ENCODE results near the gene NDFIP2.
"Not testable (repeated sequence)": the region's sequence is repeated elsewhere in the genome, so short reads cannot be mapped to it uniquely, and the experiment has no call there.

NDFIP2 gene

DNA sequence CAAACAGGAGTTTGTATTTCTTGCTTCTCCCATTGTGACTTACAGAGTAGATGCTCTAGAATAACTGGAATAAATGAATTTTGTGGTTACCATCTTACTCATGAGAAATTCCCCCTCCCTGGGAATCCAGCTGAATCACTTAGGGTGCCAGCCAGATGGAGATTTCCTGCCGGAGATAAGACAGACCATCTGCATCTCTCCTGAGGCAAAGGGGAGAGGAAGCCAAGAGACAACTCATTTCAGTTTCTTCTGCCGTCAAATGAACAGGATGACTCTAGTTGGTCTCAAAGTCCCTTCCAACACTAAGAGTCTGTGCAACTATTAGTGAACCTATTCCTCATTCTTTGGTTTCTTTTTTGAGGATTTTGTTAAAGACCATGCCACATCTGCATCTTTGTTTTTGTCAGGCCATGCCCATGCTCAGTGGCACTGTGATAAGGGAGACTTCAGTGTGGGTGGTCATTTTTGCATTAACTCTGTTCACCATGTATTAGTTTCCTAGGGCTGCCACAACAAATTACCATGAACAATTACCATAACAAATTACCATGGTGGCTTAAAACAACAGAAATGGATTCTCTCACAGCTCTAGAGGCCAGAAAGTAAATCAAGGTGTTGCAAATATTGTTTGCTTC, 112.8 kb downstream of the NDFIP2 start:
- DNase-seq, result no peak
- Histone ChIP-seq H3K36me3 (no peaks in the 10 kb centered on the region), H3K27ac (no peak overlapping the region), H3K9me3 (ENCODE audit: severe bottlenecking) (no peaks in the 10 kb centered on the region), H3K4me3 (ENCODE audit: low read depth, low read length) (no peak overlapping the region), H3K27me3 (ENCODE audit: insufficient read depth, low read depth, severe bottlenecking) (no peaks in the 10 kb centered on the region)
- TF ChIP-seq, protein P1, sequence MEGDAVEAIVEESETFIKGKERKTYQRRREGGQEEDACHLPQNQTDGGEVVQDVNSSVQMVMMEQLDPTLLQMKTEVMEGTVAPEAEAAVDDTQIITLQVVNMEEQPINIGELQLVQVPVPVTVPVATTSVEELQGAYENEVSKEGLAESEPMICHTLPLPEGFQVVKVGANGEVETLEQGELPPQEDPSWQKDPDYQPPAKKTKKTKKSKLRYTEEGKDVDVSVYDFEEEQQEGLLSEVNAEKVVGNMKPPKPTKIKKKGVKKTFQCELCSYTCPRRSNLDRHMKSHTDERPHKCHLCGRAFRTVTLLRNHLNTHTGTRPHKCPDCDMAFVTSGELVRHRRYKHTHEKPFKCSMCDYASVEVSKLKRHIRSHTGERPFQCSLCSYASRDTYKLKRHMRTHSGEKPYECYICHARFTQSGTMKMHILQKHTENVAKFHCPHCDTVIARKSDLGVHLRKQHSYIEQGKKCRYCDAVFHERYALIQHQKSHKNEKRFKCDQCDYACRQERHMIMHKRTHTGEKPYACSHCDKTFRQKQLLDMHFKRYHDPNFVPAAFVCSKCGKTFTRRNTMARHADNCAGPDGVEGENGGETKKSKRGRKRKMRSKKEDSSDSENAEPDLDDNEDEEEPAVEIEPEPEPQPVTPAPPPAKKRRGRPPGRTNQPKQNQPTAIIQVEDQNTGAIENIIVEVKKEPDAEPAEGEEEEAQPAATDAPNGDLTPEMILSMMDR (IDR thresholded peaks at IDR 0.05; ENCODE audit: low read depth, low read length), result no peak

DNA sequence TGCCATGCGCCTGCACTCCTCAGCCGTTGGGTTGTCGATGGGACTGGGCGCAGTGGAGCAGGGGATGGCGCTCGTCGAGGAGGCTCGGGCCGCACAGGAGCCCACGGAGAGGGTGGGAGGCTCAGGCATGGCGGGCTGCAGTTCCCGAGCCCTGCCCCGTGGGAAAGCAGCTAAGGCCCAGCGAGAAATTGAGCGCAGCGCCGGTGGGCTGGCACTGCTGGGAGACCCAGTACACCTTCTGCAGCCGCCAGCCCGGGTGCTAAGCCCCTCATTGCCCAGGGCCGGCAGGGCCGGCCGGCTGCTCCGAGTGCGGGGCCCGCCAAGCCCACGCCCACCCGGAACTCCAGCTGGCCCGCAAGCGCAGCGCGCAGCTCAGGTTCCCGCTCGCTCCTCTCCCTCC, 119.2 kb downstream of the NDFIP2 start:
- not testable (repeated sequence) for H3K27me3 ChIP-seq (ENCODE audit: insufficient read depth, low read depth, severe bottlenecking); DNase-seq; H3K4me3 ChIP-seq (ENCODE audit: low read depth, low read length); H3K27ac ChIP-seq; H3K36me3 ChIP-seq; H3K9me3 ChIP-seq (ENCODE audit: severe bottlenecking)

DNA sequence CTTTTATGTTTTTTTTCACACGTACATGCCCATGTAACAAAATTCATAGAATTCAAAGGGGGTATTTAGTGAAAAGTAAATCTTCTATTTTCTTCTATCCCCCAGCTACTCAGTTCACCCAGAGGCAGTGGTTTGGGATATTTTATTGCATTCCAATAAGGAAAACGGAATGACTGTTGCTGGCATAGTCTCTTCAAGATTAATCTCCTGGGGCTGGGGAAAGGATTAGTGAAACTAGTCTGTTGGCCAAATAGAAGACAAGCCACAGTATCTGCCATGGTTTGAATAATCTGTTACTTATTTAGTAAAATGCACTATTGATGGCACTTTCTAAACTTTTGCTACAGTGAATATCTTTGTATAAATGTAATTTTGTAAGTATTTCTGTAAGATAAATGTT, 122.0 kb downstream of the NDFIP2 start:
- TF ChIP-seq, protein P1 (IDR thresholded peaks at IDR 0.05; ENCODE audit: low read depth, low read length), result no peak
- H3K27me3 ChIP-seq (ENCODE audit: insufficient read depth, low read depth, severe bottlenecking), result no peaks in the 10 kb centered on the region

DNA sequence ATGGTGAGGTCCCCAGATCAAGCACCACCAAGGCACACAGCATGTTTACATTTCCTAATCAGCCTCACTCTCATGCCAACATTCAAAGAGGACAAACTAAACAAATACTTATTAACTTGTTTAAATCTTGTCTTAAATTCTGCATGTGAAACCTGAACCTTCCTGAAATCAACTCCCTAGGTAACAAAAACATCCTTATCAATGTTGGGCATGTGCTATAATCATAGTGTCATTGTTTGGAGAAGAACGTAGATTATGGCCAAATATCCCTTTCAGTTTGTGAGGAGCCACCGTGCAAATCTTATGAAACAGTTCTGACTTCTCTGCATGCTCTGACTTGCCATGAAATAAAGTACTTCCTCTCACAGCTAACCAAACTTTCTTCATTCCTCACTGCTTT, 123.8 kb downstream of the NDFIP2 start:
- Histone ChIP-seq H3K36me3 (no peaks in the 10 kb centered on the region), H3K27me3 (ENCODE audit: insufficient read depth, low read depth, severe bottlenecking) (no peaks in the 10 kb centered on the region), H3K27ac (no peak overlapping the region), H3K9me3 (ENCODE audit: severe bottlenecking) (no peaks in the 10 kb centered on the region), H3K4me3 (ENCODE audit: low read depth, low read length) (no peak overlapping the region)
- no peak for DNase-seq
- TF ChIP-seq, protein P1 (IDR thresholded peaks at IDR 0.05; ENCODE audit: low read depth, low read length), result no peak

More for the DNA sequence above, 122.0 kb downstream of the NDFIP2 start:
- no peak for DNase-seq
- no peaks in the 10 kb centered on the region for H3K36me3 ChIP-seq
- no peak overlapping the region for H3K27ac ChIP-seq
- no peak overlapping the region for H3K4me3 ChIP-seq (ENCODE audit: low read depth, low read length)
- H3K9me3 ChIP-seq (ENCODE audit: severe bottlenecking), result no peaks in the 10 kb centered on the region
